ENCODE results near the gene GRIK4.

GRCh38 chr11:120682332-120682649, 170.7 kb downstream of the GRIK4 start:
- TF ChIP-seq CTCF (conservative IDR thresholded peaks at IDR 0.05) (no peak), EZH2 (IDR thresholded peaks at IDR 0.05; ENCODE audit: low read depth) (no peak)
